Measurements from ENCODE around the gene ARL13A.

ARL13A gene

DNA sequence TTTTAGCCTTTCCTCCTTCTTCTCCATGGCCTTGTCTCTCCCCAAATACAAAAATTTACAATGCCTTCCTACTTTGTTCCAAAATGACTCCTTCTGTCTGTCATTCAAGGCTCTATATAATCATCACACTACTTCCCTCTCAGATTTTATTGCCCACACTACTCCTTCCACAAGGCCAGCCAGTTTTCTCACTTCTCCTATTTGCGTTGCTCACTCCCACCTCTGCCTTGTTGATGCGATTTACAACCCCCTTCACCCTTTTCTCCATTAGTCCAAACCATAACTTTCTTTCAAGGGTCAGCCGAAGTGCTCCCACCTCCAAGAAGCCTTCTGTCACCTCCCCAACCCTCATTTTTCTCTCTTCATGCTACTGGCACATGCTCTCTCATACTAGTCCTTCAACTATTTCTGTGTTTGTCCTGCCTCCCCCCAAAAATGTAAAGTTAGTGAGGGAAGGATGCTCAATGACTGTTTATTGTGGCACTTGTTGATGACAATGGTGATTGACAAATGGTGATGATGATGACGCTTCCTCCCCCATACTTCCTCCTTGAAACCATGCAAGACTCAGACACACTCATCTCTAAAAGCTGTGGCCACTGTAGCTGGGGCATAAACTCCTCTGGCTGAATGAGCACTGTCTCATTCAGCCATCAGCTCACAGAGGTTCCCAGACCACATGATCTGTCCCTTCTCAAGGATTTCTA, 38.1 kb upstream of the ARL13A start:
- H4K20me1 ChIP-seq (ENCODE audit: insufficient read depth), result no peaks in the 10 kb centered on the region
- no peak overlapping the region for H3K27ac ChIP-seq
- H3K4me2 ChIP-seq, result no peak overlapping the region
- H3K4me1 ChIP-seq (ENCODE audit: low read depth, poor library complexity, severe bottlenecking), result peaks cover 6% of the 10 kb centered on the region
- H3K36me3 ChIP-seq (ENCODE audit: insufficient read depth), result no peaks in the 10 kb centered on the region
- no peaks in the 10 kb centered on the region for H3K27me3 ChIP-seq (ENCODE audit: insufficient read depth, low read depth)
- TF ChIP-seq, protein P1, sequence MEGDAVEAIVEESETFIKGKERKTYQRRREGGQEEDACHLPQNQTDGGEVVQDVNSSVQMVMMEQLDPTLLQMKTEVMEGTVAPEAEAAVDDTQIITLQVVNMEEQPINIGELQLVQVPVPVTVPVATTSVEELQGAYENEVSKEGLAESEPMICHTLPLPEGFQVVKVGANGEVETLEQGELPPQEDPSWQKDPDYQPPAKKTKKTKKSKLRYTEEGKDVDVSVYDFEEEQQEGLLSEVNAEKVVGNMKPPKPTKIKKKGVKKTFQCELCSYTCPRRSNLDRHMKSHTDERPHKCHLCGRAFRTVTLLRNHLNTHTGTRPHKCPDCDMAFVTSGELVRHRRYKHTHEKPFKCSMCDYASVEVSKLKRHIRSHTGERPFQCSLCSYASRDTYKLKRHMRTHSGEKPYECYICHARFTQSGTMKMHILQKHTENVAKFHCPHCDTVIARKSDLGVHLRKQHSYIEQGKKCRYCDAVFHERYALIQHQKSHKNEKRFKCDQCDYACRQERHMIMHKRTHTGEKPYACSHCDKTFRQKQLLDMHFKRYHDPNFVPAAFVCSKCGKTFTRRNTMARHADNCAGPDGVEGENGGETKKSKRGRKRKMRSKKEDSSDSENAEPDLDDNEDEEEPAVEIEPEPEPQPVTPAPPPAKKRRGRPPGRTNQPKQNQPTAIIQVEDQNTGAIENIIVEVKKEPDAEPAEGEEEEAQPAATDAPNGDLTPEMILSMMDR (conservative IDR thresholded peaks at IDR 0.05; ENCODE audit: low read depth, low read length), result no peak
- H2AFZ ChIP-seq (ENCODE audit: low read depth), result no peak overlapping the region
- no peaks in the 10 kb centered on the region for H3K79me2 ChIP-seq (ENCODE audit: insufficient read depth, low read depth)
- H3K4me3 ChIP-seq (IDR thresholded peaks at IDR 0.05; ENCODE audit: insufficient read depth, low read depth, low read length), result no peak overlapping the region
- H3K9ac ChIP-seq, result no peak overlapping the region

DNA sequence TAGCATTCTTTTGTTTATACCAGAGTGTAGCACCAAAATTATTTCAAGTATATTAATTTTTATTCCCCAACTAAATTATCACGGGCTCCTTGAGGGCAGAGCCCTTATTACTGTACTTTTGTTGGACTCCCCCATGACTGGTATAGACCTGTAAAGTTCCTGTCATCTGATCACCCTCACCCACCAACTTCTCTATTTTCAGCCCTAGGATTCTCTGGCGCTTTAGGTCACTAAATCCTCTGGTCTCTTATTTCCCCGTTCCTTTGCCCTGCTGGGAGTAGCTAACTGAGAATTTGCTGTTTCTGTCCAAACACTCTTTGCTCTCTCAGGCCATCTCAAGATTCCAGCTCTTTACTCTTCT, 37.6 kb upstream of the ARL13A start:
- H3K4me2 ChIP-seq, result no peak overlapping the region

DNA sequence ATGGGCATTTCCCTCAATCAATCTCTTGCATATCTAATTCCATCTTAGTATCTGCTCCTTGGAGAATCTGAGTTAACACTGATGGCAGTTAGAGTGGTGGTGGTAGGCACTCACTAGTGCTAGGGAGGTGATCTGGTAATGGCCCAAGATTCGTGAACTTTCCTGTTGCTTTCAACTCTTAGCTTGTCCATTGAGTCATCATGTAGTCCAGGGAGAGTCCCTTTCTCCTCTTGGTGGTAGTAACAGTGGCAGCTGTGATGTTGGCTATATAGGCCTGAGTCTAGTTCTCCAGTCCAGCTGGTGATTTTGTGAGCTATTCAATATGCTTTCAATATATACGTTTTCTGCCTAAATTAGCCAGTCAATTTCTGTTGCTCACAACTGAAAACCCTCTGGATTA, 33.7 kb upstream of the ARL13A start:
- Histone ChIP-seq H3K27me3 (ENCODE audit: insufficient read depth, low read depth) (no peaks in the 10 kb centered on the region), H4K20me1 (ENCODE audit: insufficient read depth) (no peaks in the 10 kb centered on the region), H3K9ac (no peak overlapping the region), H3K4me3 (IDR thresholded peaks at IDR 0.05; ENCODE audit: insufficient read depth, low read depth, low read length) (no peak overlapping the region), H3K36me3 (ENCODE audit: insufficient read depth) (no peaks in the 10 kb centered on the region), H3K4me2 (no peak overlapping the region), H3K4me1 (ENCODE audit: low read depth, poor library complexity, severe bottlenecking) (no peaks in the 10 kb centered on the region), H3K27ac (no peak overlapping the region), H2AFZ (ENCODE audit: low read depth) (no peak overlapping the region), H3K79me2 (ENCODE audit: insufficient read depth, low read depth) (no peaks in the 10 kb centered on the region)
- TF ChIP-seq, protein P1 (conservative IDR thresholded peaks at IDR 0.05; ENCODE audit: low read depth, low read length), result no peak

More for the DNA sequence above, 37.6 kb upstream of the ARL13A start:
- no peaks in the 10 kb centered on the region for H3K36me3 ChIP-seq (ENCODE audit: insufficient read depth)
- no peaks in the 10 kb centered on the region for H3K79me2 ChIP-seq (ENCODE audit: insufficient read depth, low read depth)
- H2AFZ ChIP-seq (ENCODE audit: low read depth), result no peak overlapping the region
- TF ChIP-seq, protein P1 (conservative IDR thresholded peaks at IDR 0.05; ENCODE audit: low read depth, low read length), result no peak
- peaks cover 6% of the 10 kb centered on the region for H3K4me1 ChIP-seq (ENCODE audit: low read depth, poor library complexity, severe bottlenecking)
- H3K9ac ChIP-seq, result no peak overlapping the region
- no peak overlapping the region for H3K4me3 ChIP-seq (IDR thresholded peaks at IDR 0.05; ENCODE audit: insufficient read depth, low read depth, low read length)
- no peaks in the 10 kb centered on the region for H4K20me1 ChIP-seq (ENCODE audit: insufficient read depth)
- no peaks in the 10 kb centered on the region for H3K27me3 ChIP-seq (ENCODE audit: insufficient read depth, low read depth)
- H3K27ac ChIP-seq, result no peak overlapping the region

DNA sequence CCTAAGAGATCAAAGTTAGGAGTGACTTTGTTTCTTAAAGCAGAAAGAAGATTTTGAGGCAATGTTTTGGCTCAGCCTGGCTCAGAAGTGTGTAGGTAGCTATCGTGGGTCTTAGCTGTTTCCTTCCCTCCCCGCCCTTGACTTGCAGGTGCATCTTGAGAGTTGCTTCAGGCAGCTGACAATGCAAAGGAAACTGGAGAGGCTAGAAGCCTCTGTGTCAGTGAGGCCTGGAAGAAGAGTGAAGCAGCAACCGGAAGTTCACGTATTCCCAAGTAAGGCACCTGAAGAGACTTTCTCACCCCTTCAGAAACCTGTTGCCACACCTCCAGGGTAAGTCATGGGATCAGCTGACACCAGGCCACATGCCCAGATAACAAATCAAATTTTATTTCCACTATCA, 30.2 kb upstream of the ARL13A start:
- H3K9ac ChIP-seq, result no peak overlapping the region
- H3K4me1 ChIP-seq (ENCODE audit: low read depth, poor library complexity, severe bottlenecking), result no peaks in the 10 kb centered on the region
- no peaks in the 10 kb centered on the region for H3K79me2 ChIP-seq (ENCODE audit: insufficient read depth, low read depth)

More for the DNA sequence above, 30.2 kb upstream of the ARL13A start:
- Histone ChIP-seq H3K27me3 (ENCODE audit: insufficient read depth, low read depth) (no peaks in the 10 kb centered on the region), H3K4me3 (IDR thresholded peaks at IDR 0.05; ENCODE audit: insufficient read depth, low read depth, low read length) (no peak overlapping the region), H3K36me3 (ENCODE audit: insufficient read depth) (no peaks in the 10 kb centered on the region), H3K4me2 (no peak overlapping the region), H3K27ac (no peak overlapping the region), H4K20me1 (ENCODE audit: insufficient read depth) (no peaks in the 10 kb centered on the region), H2AFZ (ENCODE audit: low read depth) (no peak overlapping the region)
- TF ChIP-seq, protein P1 (conservative IDR thresholded peaks at IDR 0.05; ENCODE audit: low read depth, low read length), result no peak

All from KMS-11 (cell line).